GM18517 (cell line): ENCODE measurements around the gene FUCA2.
"Not testable (repeated sequence)": the region's sequence is repeated elsewhere in the genome, so short reads cannot be mapped to it uniquely, and the experiment has no call there.

Experiments
- ATAC-seq: cut with Tn5 transposase; IDR thresholded peaks from one replicate; pipeline ENCODE4 v1.9.1; 2021; ENCODE audit warnings: mild to moderate bottlenecking, moderate library complexity; ENCODE audit not compliant: unreplicated experiment

FUCA2 gene

GRCh38 chr6:143505111-143505510 is 6.4 kb downstream of the FUCA2 start:
- no peak for ATAC-seq

- ATAC-seq = no peak
Measured at GRCh38 chr6:143504369-143504768, 7.2 kb downstream of the FUCA2 start.

GRCh38 chr6:143501851-143502250 is 9.7 kb downstream of the FUCA2 start:
- ATAC-seq = no peak

GRCh38 chr6:143498428-143498827 is 13.1 kb downstream of the FUCA2 start:
- ATAC-seq = no peak

- no peak for ATAC-seq
Measured at GRCh38 chr6:143496974-143497373, 14.5 kb downstream of the FUCA2 start.

GRCh38 chr6:143490775-143491174 is 20.7 kb downstream of the FUCA2 start:
- no peak for ATAC-seq

- ATAC-seq = no peak
Measured at GRCh38 chr6:143490244-143490643, 21.3 kb downstream of the FUCA2 start.

- ATAC-seq = no peak
Measured at GRCh38 chr6:143486752-143487151, 24.8 kb downstream of the FUCA2 start.

- no peak for ATAC-seq
Measured at GRCh38 chr6:143485967-143486366, 25.6 kb downstream of the FUCA2 start.

GRCh38 chr6:143482593-143482992 is 28.9 kb downstream of the FUCA2 start:
- ATAC-seq = no peak

GRCh38 chr6:143478479-143479062 is 32.9 kb downstream of the FUCA2 start:
- no peak for ATAC-seq

- ATAC-seq = no peak
Measured at GRCh38 chr6:143476545-143476944, 35.0 kb downstream of the FUCA2 start.

- ATAC-seq = no peak
Measured at GRCh38 chr6:143471822-143472221, 39.7 kb downstream of the FUCA2 start.

- ATAC-seq = not testable (repeated sequence)
Measured at GRCh38 chr6:143468823-143469222, 42.7 kb downstream of the FUCA2 start.

GRCh38 chr6:143468026-143468425 is 43.5 kb downstream of the FUCA2 start:
- ATAC-seq = no peak

GRCh38 chr6:143465546-143465945 is 46.0 kb downstream of the FUCA2 start:
- ATAC-seq = no peak

- no peak for ATAC-seq
Measured at GRCh38 chr6:143457563-143458359, 53.8 kb downstream of the FUCA2 start.

- ATAC-seq = no peak
Measured at GRCh38 chr6:143451531-143451930, 60.0 kb downstream of the FUCA2 start.

- ATAC-seq = peak; percentile 97
Measured at GRCh38 chr6:143450453-143451371, 60.8 kb downstream of the FUCA2 start, which contains the start of the genes ADAT2 and PEX3. Gene ADAT2 (minus strand): TSS chr6:143450695. CDS start chr6:143450658, 37 bp downstream. Gene PEX3 (plus strand): TSS chr6:143450805. CDS start chr6:143451043, 238 bp downstream.

GRCh38 chr6:143449714-143450452 is 61.6 kb downstream of the FUCA2 start:
- no peak for ATAC-seq
